K562 (cell line): ENCODE results near the gene PTPN12. TPM values are rescaled to one million over a fixed set of nuclear protein-coding genes. Genes with fewer than 3 reads are reported as not detected.

Experiments
- CREB3L1 ChIP-seq: fragments of 450-650 bp; IDR thresholded peaks from 2 replicates; pipeline ENCODE4 v1.6.1; 2014; ENCODE audit warnings: low read depth, mild to moderate bottlenecking, moderate library complexity, borderline replicate concordance
- ETS1 ChIP-seq: conservative IDR thresholded peaks from 2 replicates; pipeline ENCODE4 v1.6.1; 2011; ENCODE audit warnings: low read depth, mild to moderate bottlenecking, low read length; ENCODE audit not compliant: control insufficient read depth
- GABPB1 ChIP-seq: sonication (generic); formaldehyde crosslinking; IDR thresholded peaks from 2 replicates; pipeline ENCODE4 v1.8.0; 2022; ENCODE audit warnings: mild to moderate bottlenecking, missing genetic modification reagents
- HNRNPK ChIP-seq: fragments of 200-400 bp; formaldehyde crosslinking; IDR thresholded peaks from one replicate; pipeline ENCODE4 v1.6.1; 2018; ENCODE audit warnings: mild to moderate bottlenecking, low read depth, low read length; ENCODE audit not compliant: poor library complexity, severe bottlenecking
- MBD2 ChIP-seq: sonication (generic); IDR thresholded peaks from 2 replicates; pipeline ENCODE4 v1.6.1; 2016; ENCODE audit warnings: low read depth, borderline replicate concordance
- OTX1 ChIP-seq: fragments of 450-650 bp; formaldehyde crosslinking; IDR thresholded peaks from 2 replicates; pipeline ENCODE4 v1.4.0; 2022; ENCODE audit warnings: mild to moderate bottlenecking
- PCBP2 ChIP-seq: fragments of 200-400 bp; formaldehyde crosslinking; IDR thresholded peaks from 2 replicates; pipeline ENCODE4 v1.6.1; 2018; ENCODE audit warnings: low read length, low read depth, mild to moderate bottlenecking, moderate library complexity; ENCODE audit not compliant: poor library complexity, severe bottlenecking
- POLR2G ChIP-seq: fragments of 200-400 bp; formaldehyde crosslinking; IDR thresholded peaks from 2 replicates; pipeline ENCODE4 v1.6.1; 2017; ENCODE audit warnings: low read depth, mild to moderate bottlenecking, antibody characterized with exemption, low read length, moderate library complexity
- SMARCA5 ChIP-seq: fragments of 450-650 bp; IDR thresholded peaks from 2 replicates; pipeline ENCODE4 v1.6.1; 2016
- ZBTB1 ChIP-seq: sonication (generic); formaldehyde crosslinking; IDR thresholded peaks from 2 replicates; pipeline ENCODE4 v1.8.1; 2023; ENCODE audit warnings: missing genetic modification reagents, low read depth, mild to moderate bottlenecking, borderline replicate concordance
- ZNF263 ChIP-seq: sonication (generic); formaldehyde crosslinking; IDR thresholded peaks from 2 replicates; pipeline ENCODE4 v1.8.0; 2022; ENCODE audit warnings: mild to moderate bottlenecking, missing genetic modification reagents, borderline replicate concordance
- ZNF639 ChIP-seq, 2 experiments: fragments of 200-800 bp in 1 of 2; sonication (Bioruptor generic) in 1 of 2; sonication (generic) in 1 of 2; formaldehyde crosslinking in 1 of 2; IDR thresholded peaks in 1 of 2; conservative IDR thresholded peaks in 1 of 2; 2 replicates each; pipeline versions ENCODE4 v1.5.0 to v1.6.1; 2016 to 2020; ENCODE audit warnings: missing compliant biosample characterization in 1 of 2, missing genetic modification characterization in 1 of 2, missing genetic modification reagents in 1 of 2
- ZNF740 ChIP-seq, 3 experiments: fragments of 200-800 bp in 1 of 3; sonication (Bioruptor generic) in 1 of 3; sonication (generic) in 1 of 3; formaldehyde crosslinking in 1 of 3; IDR thresholded peaks; 2 replicates each; pipeline versions ENCODE4 v1.6.1 to v1.8.0; 2016 to 2022; ENCODE audit warnings: mild to moderate bottlenecking in 2 of 3, missing compliant biosample characterization in 2 of 3, missing genetic modification characterization in 2 of 3, missing genetic modification reagents in 1 of 3
- polyA plus RNA-seq, 8 experiments: library from polyadenylated mRNA; depleted of rRNA in 4 of 8; stranded (reverse) in 5 of 8; unstranded in 3 of 8; fragments of >200 nt; fragmentation: Nextera tagmentation in 2 of 8; fragmentation: Illumina TruSeq in 1 of 8; extraction: Ambion mirVana in 2 of 8; extraction: Trizol in 1 of 8; gene quantifications; 2 replicates each; pipeline versions ENCODE4 v1.2.1 to v1.2.3, GENCODE V29; 2011 to 2014; ENCODE audit warnings: inconsistent platforms in 1 of 8, missing spikeins in 1 of 8
- total RNA-seq, 7 experiments: library from RNA; depleted of rRNA in 6 of 7; stranded (reverse); fragments of >200 nt in 6 of 7; fragmentation: Illumina TruSeq in 2 of 7; extraction: Trizol in 2 of 7; gene quantifications; 2 replicates each; pipeline versions ENCODE4 v1.2.1 to v1.2.3, GENCODE V29; 2011 to 2021; ENCODE audit warnings: low replicate concordance in 1 of 7
- TF ChIP-seq, protein P1 (sequence below): sonication (generic); formaldehyde crosslinking; IDR thresholded peaks from 2 replicates; pipeline ENCODE4 v1.8.1; 2023; ENCODE audit warnings: mild to moderate bottlenecking, missing genetic modification reagents
- TF ChIP-seq, protein P2 (sequence below): fragments of 250-450 bp; sonication (Bioruptor Pico); IDR thresholded peaks from 2 replicates; pipeline ENCODE4 v1.9.0; 2021; ENCODE audit warnings: mild to moderate bottlenecking
- TF ChIP-seq, protein P3 (sequence below): fragments of 200-800 bp; sonication (Bioruptor generic); IDR thresholded peaks from 2 replicates; pipeline ENCODE4 v1.6.1; 2017; ENCODE audit warnings: missing genetic modification characterization, missing compliant biosample characterization

The PTPN12 gene
- total and polyA plus RNA-seq, 9 of the 15 experiments (the other 6 are each of a cell fraction or from before 2014, with no cell fraction given): 15.3 to 79.8 (median 26.6) TPM

- TF ChIP-seq, protein P1, sequence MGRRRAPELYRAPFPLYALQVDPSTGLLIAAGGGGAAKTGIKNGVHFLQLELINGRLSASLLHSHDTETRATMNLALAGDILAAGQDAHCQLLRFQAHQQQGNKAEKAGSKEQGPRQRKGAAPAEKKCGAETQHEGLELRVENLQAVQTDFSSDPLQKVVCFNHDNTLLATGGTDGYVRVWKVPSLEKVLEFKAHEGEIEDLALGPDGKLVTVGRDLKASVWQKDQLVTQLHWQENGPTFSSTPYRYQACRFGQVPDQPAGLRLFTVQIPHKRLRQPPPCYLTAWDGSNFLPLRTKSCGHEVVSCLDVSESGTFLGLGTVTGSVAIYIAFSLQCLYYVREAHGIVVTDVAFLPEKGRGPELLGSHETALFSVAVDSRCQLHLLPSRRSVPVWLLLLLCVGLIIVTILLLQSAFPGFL: 0 out of 2 replicates have a peak, but pooled peaks have one; percentile 49
- peak; percentile 90 for TF ChIP-seq ZNF263
- peak; percentile 91 for TF ChIP-seq HNRNPK
- TF ChIP-seq GABPB1: 0 out of 2 replicates have a peak, but pooled peaks have one; percentile 38
- TF ChIP-seq MBD2: no peak
- TF ChIP-seq, protein P2, sequence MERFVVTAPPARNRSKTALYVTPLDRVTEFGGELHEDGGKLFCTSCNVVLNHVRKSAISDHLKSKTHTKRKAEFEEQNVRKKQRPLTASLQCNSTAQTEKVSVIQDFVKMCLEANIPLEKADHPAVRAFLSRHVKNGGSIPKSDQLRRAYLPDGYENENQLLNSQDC: peak; percentile 91; the same call in 1 of the 2 replicates
- TF ChIP-seq OTX1 (CRISPR knock-in tag): no peak
- peak in 1 of 2 experiments; percentile 99; a peak in 2 of 4 replicates for TF ChIP-seq ZNF639 (CRISPR knock-in tag; conservative IDR thresholded peaks at IDR 0.05 in 1 of 2, IDR thresholded peaks at IDR 0.05 in 1 of 2)
- TF ChIP-seq, protein P3, sequence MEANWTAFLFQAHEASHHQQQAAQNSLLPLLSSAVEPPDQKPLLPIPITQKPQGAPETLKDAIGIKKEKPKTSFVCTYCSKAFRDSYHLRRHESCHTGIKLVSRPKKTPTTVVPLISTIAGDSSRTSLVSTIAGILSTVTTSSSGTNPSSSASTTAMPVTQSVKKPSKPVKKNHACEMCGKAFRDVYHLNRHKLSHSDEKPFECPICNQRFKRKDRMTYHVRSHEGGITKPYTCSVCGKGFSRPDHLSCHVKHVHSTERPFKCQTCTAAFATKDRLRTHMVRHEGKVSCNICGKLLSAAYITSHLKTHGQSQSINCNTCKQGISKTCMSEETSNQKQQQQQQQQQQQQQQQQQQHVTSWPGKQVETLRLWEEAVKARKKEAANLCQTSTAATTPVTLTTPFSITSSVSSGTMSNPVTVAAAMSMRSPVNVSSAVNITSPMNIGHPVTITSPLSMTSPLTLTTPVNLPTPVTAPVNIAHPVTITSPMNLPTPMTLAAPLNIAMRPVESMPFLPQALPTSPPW (CRISPR knock-in tag): peak; percentile 99
- TF ChIP-seq POLR2G: peak; percentile 16; the same call in 1 of the 2 replicates
- no peak for TF ChIP-seq ZNF740 (CRISPR knock-in tag; IDR thresholded peaks at IDR 0.05)
- TF ChIP-seq ZNF740 (tag; IDR thresholded peaks at IDR 0.05): peak in 1 of 2 experiments; percentile 91; a peak in 2 of 4 replicates
- TF ChIP-seq SMARCA5: no peak
- TF ChIP-seq ZBTB1: peak; percentile 92
- no peak for TF ChIP-seq CREB3L1
- 0 out of 2 replicates have a peak, but pooled peaks have one; percentile 21 for TF ChIP-seq ETS1
- peak; percentile 65 for TF ChIP-seq PCBP2
Measured at GRCh38 chr7:77537136-77537777, at the start of gene PTPN12 (continued).
